Liver (tissue), 9 donors: ENCODE measurements around the gene PTN. TPM values are rescaled to one million over a fixed set of nuclear protein-coding genes. Genes with fewer than 3 reads are reported as not detected.
A peak's percentile ranks its signal among the peaks of the same experiment; 100 is the strongest.

Source experiments
- DNase-seq: peaks from one replicate; pipeline ENCODE4 v3.0.0-alpha.2; 2017; ENCODE audit warnings: low spot score
- H3K27ac ChIP-seq, 2 donors: one replicate each; pipeline ENCODE4 v1.7.0; 2013; ENCODE audit warnings: inconsistent platforms in 2 of 2, low read length in 2 of 2, control low read depth in 1 of 2, low read depth in 1 of 2, mild to moderate bottlenecking in 1 of 2
- H3K27me3 ChIP-seq, 4 donors: one replicate each; pipeline versions ENCODE4 v1.6.1 to v1.7.0; 2013; ENCODE audit warnings: low read length in 3 of 4, inconsistent platforms in 1 of 4, mild to moderate bottlenecking in 1 of 4, moderate library complexity in 1 of 4; ENCODE audit not compliant: control insufficient read depth in 4 of 4, insufficient read depth in 4 of 4
- H3K36me3 ChIP-seq, 4 donors: one replicate each; pipeline versions ENCODE4 v1.6.1 to v1.7.0; 2013; ENCODE audit warnings: low read length in 3 of 4, mild to moderate bottlenecking in 3 of 4, low read depth in 1 of 4, moderate library complexity in 1 of 4; ENCODE audit not compliant: control insufficient read depth in 4 of 4, insufficient read depth in 3 of 4
- H3K4me1 ChIP-seq, 4 donors: one replicate each; pipeline versions ENCODE4 v1.6.1 to v1.7.0; 2013; ENCODE audit warnings: low read length in 3 of 4, mild to moderate bottlenecking in 3 of 4, moderate library complexity in 1 of 4; ENCODE audit not compliant: control insufficient read depth in 4 of 4, insufficient read depth in 4 of 4
- H3K4me3 ChIP-seq, 3 donors: one replicate each; pipeline versions ENCODE4 v1.6.1 to v1.7.0; 2013; ENCODE audit warnings: low read length in 3 of 3, control low read depth in 1 of 3, low read depth in 1 of 3, mild to moderate bottlenecking in 1 of 3
- H3K9ac ChIP-seq, 2 donors: one replicate each; pipeline ENCODE4 v1.7.0; 2013; ENCODE audit warnings: low read length in 2 of 2, mild to moderate bottlenecking in 2 of 2, moderate library complexity in 2 of 2, control low read depth in 1 of 2, low read depth in 1 of 2
- H3K9me3 ChIP-seq, 4 donors: one replicate each; pipeline versions ENCODE4 v1.6.1 to v1.7.0; 2013; ENCODE audit warnings: low read length in 3 of 4; ENCODE audit not compliant: control insufficient read depth in 4 of 4
- EGR1 ChIP-seq, 2 donors: IDR thresholded peaks; 2 replicates each; pipeline ENCODE4 v1.6.1; 2016 to 2018; ENCODE audit warnings: antibody characterized with exemption in 2 of 2, low read depth in 2 of 2
- FOXA2 ChIP-seq: IDR thresholded peaks from 2 replicates; pipeline ENCODE4 v1.6.1; 2016; ENCODE audit warnings: antibody characterized with exemption
- GABPA ChIP-seq, 2 donors: IDR thresholded peaks in 1 of 2; conservative IDR thresholded peaks in 1 of 2; 2 replicates each; pipeline ENCODE4 v1.6.1; 2016; ENCODE audit warnings: antibody characterized with exemption in 2 of 2, mild to moderate bottlenecking in 1 of 2, moderate library complexity in 1 of 2
- HNF4A ChIP-seq, 2 donors: conservative IDR thresholded peaks; 2 replicates each; pipeline ENCODE4 v1.6.1; 2016; ENCODE audit warnings: antibody characterized with exemption in 2 of 2, mild to moderate bottlenecking in 2 of 2
- JUND ChIP-seq, 2 donors: IDR thresholded peaks; 2 replicates each; pipeline ENCODE4 v1.6.1; 2016; ENCODE audit warnings: antibody characterized with exemption in 2 of 2
- RAD21 ChIP-seq, 2 donors: IDR thresholded peaks; 2 replicates each; pipeline ENCODE4 v1.6.1; 2016; ENCODE audit warnings: antibody characterized with exemption in 2 of 2, mild to moderate bottlenecking in 2 of 2
- RXRA ChIP-seq, 2 donors: IDR thresholded peaks; 2 replicates each; pipeline ENCODE4 v1.6.1; 2017 to 2018; ENCODE audit warnings: antibody characterized with exemption in 2 of 2, mild to moderate bottlenecking in 1 of 2
- SP1 ChIP-seq: IDR thresholded peaks from 2 replicates; pipeline ENCODE4 v1.6.1; 2018; ENCODE audit warnings: antibody characterized with exemption, mild to moderate bottlenecking
- YY1 ChIP-seq: IDR thresholded peaks from 2 replicates; pipeline ENCODE4 v1.6.1; 2016; ENCODE audit warnings: antibody characterized with exemption, mild to moderate bottlenecking
- WGBS: extraction: QIAGEN DNeasy Blood & Tissue Kit; methylation state at CpG from one replicate; pipeline ENCODE4 v1.1.7; 2013; 5-methylcytosine and 5-hydroxymethylcytosine counted together
- polyA plus RNA-seq, 2 donors: library from polyadenylated mRNA; stranded (reverse) in 1 of 2; unstranded in 1 of 2; fragments of 200-250 nt in 1 of 2; fragments of >200 nt in 1 of 2; fragmentation: Nextera tagmentation in 1 of 2; extraction: Ambion mirVana in 1 of 2; gene quantifications; one replicate each; pipeline versions ENCODE4 v1.2.1 to v1.2.3, GENCODE V29; 2013 to 2015
- total RNA-seq, 2 donors: library from RNA; depleted of rRNA; stranded (reverse); fragments of >200 nt; gene quantifications; one replicate each; pipeline ENCODE4 v1.2.3, GENCODE V29; 2014
- TF ChIP-seq, protein P1 (sequence below): IDR thresholded peaks from 2 replicates; pipeline ENCODE4 v1.6.1; 2016; ENCODE audit warnings: antibody characterized with exemption
- TF ChIP-seq, protein P2 (sequence below): fragments of 150-350 bp; IDR thresholded peaks from 2 replicates; pipeline ENCODE4 v1.5.1; 2017; ENCODE audit warnings: improper control_type of control experiment, low read depth, low read length; ENCODE audit not compliant: missing input control
- TF ChIP-seq, protein P3 (sequence below): IDR thresholded peaks from 2 replicates; pipeline ENCODE4 v1.6.1; 2016; ENCODE audit warnings: antibody characterized with exemption
- donor health status: healthy.
- donor health status: healthy.
- donor health status: healthy.
- donor health status: healthy.
- donor health status: healthy.

PTN gene
- total and polyA plus RNA-seq, 4 donors, result 0.50 to 4.8 (median 1.6) TPM

DNA sequence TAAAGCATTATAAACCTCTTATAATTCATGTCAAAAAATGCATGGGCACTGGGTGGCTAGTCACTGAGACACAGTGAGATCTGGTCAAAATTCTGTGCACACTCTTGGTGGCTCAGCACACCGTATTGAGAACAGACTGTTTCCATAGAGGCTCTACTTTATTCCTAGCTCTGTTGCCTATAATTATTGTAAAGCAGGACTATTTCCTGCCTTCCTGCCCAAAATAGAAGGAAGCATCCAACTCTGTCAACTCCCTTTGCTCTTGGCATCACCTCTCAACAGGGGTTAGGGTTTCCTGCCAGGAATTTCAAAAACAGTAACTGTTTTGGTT lies 45.1 kb downstream of the PTN start:
- Histone ChIP-seq H3K27ac (peak overlapping the region in 1 of 2 donors; percentile 38), H3K4me3 (peak overlapping the region in 1 of 3 donors; percentile 2), H3K4me1 (peaks cover 3 to 37% (median 20%) of the 10 kb centered on the region in 4 donors), H3K27me3 (no peaks in the 10 kb centered on the region), H3K9me3 (no peaks in the 10 kb centered on the region), H3K36me3 (no peaks in the 10 kb centered on the region), H3K9ac (no peak overlapping the region)
- DNase-seq, result no peak
- WGBS, result 23% methylated on average over 1 of the region's 1 CpG
- TF ChIP-seq, protein P1, sequence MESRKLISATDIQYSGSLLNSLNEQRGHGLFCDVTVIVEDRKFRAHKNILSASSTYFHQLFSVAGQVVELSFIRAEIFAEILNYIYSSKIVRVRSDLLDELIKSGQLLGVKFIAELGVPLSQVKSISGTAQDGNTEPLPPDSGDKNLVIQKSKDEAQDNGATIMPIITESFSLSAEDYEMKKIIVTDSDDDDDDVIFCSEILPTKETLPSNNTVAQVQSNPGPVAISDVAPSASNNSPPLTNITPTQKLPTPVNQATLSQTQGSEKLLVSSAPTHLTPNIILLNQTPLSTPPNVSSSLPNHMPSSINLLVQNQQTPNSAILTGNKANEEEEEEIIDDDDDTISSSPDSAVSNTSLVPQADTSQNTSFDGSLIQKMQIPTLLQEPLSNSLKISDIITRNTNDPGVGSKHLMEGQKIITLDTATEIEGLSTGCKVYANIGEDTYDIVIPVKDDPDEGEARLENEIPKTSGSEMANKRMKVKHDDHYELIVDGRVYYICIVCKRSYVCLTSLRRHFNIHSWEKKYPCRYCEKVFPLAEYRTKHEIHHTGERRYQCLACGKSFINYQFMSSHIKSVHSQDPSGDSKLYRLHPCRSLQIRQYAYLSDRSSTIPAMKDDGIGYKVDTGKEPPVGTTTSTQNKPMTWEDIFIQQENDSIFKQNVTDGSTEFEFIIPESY, result no peak
- TF ChIP-seq RXRA (IDR thresholded peaks at IDR 0.05) (no peak), SP1 (no peak), HNF4A (conservative IDR thresholded peaks at IDR 0.05) (no peak)
- TF ChIP-seq, protein P2, sequence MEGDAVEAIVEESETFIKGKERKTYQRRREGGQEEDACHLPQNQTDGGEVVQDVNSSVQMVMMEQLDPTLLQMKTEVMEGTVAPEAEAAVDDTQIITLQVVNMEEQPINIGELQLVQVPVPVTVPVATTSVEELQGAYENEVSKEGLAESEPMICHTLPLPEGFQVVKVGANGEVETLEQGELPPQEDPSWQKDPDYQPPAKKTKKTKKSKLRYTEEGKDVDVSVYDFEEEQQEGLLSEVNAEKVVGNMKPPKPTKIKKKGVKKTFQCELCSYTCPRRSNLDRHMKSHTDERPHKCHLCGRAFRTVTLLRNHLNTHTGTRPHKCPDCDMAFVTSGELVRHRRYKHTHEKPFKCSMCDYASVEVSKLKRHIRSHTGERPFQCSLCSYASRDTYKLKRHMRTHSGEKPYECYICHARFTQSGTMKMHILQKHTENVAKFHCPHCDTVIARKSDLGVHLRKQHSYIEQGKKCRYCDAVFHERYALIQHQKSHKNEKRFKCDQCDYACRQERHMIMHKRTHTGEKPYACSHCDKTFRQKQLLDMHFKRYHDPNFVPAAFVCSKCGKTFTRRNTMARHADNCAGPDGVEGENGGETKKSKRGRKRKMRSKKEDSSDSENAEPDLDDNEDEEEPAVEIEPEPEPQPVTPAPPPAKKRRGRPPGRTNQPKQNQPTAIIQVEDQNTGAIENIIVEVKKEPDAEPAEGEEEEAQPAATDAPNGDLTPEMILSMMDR, result no peak

DNA sequence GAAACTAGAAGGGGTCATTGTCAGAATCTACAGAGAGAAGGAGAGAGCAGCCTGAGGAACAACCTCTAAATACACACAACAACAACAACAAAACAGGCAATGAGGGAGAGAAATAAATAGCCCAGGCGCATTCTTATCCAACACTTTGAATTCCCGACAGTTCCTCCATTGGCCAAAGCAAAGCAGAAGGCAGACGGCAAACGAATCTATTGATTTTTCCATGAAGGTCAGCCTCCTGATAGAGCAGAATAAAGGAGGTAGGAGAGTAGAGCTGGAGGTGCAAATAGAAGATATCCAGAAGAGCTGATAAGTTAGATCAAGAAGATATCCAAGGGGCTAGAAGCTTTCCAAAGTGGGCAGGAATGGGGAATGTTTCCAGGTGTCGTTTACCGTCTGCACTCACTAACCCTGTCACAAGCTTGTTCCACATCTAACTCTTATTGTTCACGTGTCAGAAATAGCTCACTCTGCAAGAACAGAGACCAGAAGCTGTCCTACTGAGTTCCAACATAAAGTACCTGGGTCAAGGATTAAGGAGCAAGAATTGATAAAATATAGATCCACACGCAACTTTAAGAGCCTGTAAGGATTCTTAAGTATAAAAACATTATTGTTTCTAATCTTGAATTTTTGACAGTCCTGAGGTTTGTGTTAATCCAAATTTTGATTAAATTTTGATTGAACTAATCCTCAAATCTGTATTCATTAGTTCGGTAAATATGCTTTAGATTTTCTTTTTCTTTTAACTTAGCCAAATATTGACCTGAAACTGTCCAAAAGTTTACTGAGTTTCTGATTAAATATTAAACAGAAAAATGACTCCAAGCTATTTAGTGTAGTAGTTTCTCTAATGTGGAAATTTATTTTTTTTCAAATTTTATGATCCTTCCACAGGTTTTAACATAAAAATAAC lies 45.7 kb downstream of the PTN start:
- Histone ChIP-seq H3K36me3 (no peaks in the 10 kb centered on the region), H3K9me3 (no peaks in the 10 kb centered on the region), H3K4me3 (peak overlapping the region in 1 of 3 donors; percentile 2), H3K27me3 (no peaks in the 10 kb centered on the region), H3K4me1 (peaks cover 3 to 37% (median 20%) of the 10 kb centered on the region in 4 donors), H3K9ac (no peak overlapping the region), H3K27ac (no peak overlapping the region)
- no peak for DNase-seq
- WGBS, result 25% methylated on average over 9 of the region's 9 CpGs
- TF ChIP-seq GABPA (IDR thresholded peaks at IDR 0.05 in 1 of 2, conservative IDR thresholded peaks at IDR 0.05 in 1 of 2) (no peak), FOXA2 (no peak), EGR1 (IDR thresholded peaks at IDR 0.05; ENCODE audit: low read depth in 2 of 2) (peak in 1 of 2 donors; percentile 31), HNF4A (conservative IDR thresholded peaks at IDR 0.05) (peak; percentile 9 to 31), JUND (IDR thresholded peaks at IDR 0.05) (no peak), RAD21 (IDR thresholded peaks at IDR 0.05) (peak in 1 of 2 donors; percentile 17), RXRA (IDR thresholded peaks at IDR 0.05) (peak in 1 of 2 donors; percentile 13), YY1 (peak; percentile 31)
- TF ChIP-seq, protein P1, result no peak
- TF ChIP-seq, protein P3, sequence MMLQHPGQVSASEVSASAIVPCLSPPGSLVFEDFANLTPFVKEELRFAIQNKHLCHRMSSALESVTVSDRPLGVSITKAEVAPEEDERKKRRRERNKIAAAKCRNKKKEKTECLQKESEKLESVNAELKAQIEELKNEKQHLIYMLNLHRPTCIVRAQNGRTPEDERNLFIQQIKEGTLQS, result no peak
